ENCODE data around the gene KLK4.

GRCh38 chr19:50912102-50912599 lies 956 bp upstream of the KLK4 start:
- TF ChIP-seq CTCF (IDR thresholded peaks at IDR 0.05 in 8 of 11, conservative IDR thresholded peaks at IDR 0.05 in 3 of 11) (no peak), POLR2A (IDR thresholded peaks at IDR 0.05) (no peak), POLR2AphosphoS5 (IDR thresholded peaks at IDR 0.05) (no peak)

All from spleen (tissue), 7 donors.